Measurements from ENCODE around the gene LTB4R. TPM values are rescaled to one million over a fixed set of nuclear protein-coding genes. Genes with fewer than 3 reads are reported as not detected.

Gene LTB4R
- total RNA-seq, 1 donor from 2014 or later: 8.4 TPM

DNA sequence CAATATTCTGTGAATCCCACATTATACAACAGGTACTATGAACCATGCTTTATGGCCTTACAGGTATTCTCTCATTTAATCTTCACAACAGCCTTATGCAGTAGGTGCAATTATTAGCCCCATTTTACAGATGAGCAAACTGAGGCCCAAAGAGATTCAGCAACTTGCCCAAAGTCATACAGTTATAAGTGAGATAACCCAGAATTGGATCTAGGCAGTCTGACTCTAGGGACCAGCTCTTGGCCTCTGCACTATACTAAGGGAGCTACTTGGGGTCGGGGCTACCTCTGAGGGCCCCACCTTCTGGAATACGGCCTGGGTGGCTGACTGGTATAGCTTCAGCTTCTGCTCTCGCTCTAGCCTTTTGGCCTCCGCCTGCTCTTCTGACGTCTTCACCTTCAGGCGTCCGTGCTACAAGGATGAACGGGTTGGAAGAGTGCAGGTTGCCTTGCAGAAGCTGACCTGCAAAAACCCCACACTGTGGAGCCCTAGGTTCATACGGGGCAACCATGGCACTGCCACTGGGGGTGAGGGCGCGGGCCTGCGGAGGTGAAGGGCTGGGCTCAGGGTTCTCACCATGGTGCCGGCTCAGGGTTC is 40.7 kb upstream of the LTB4R start:
- Mint-ChIP-seq H3K4me1 (ENCODE audit: low read depth) (peaks cover 12% of the 10 kb centered on the region), H3K36me3 (ENCODE audit: insufficient read depth) (peaks cover 5% of the 10 kb centered on the region), H3K27ac (peak overlapping the region; percentile 96), H3K27me3 (no peaks in the 10 kb centered on the region), H3K9me3 (ENCODE audit: low read depth) (no peaks in the 10 kb centered on the region), H3K4me3 (ENCODE audit: low read depth) (peak overlapping the region; percentile 85)
- TF ChIP-seq, protein P1, sequence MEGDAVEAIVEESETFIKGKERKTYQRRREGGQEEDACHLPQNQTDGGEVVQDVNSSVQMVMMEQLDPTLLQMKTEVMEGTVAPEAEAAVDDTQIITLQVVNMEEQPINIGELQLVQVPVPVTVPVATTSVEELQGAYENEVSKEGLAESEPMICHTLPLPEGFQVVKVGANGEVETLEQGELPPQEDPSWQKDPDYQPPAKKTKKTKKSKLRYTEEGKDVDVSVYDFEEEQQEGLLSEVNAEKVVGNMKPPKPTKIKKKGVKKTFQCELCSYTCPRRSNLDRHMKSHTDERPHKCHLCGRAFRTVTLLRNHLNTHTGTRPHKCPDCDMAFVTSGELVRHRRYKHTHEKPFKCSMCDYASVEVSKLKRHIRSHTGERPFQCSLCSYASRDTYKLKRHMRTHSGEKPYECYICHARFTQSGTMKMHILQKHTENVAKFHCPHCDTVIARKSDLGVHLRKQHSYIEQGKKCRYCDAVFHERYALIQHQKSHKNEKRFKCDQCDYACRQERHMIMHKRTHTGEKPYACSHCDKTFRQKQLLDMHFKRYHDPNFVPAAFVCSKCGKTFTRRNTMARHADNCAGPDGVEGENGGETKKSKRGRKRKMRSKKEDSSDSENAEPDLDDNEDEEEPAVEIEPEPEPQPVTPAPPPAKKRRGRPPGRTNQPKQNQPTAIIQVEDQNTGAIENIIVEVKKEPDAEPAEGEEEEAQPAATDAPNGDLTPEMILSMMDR (IDR thresholded peaks at IDR 0.05; ENCODE audit: unreplicated experiment): no peak
- DNase-seq (ENCODE audit: low spot score, unreplicated experiment): no peak

DNA sequence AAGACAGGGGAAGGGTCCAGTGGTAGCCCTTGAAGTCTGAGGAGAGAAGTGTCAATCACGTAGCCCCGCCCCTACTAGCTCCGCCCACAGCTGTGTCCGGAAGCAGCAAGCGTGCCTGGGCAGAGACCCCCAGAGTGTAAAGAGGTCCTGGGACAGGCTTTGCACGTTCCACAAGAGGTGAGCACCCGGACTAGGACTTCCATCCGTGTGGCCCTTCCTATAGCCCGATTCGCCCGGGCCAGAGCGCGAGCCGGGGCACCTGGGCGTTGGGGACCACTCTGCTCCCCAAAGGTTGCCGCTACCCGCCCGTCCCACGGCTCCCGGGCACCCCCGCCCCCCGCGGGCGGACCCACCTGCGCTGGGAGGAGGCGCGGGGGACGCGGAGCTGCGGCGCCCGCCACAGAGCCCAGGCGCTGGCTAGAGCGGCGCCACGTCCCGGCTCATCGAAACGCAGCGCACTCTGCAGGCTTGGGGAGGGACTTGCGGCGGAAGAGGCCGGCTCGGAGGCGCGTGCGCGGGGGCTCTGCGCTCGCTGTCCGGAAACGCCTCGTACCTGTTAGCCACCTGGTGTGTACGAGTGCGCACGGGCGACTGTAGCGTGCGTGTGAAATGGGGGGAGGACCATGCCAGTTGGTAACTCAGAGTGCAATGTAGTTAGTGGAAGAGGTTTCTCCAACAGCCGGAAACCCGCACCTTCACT is 40.0 kb upstream of the LTB4R start, which contains the start of gene RABGGTA:
Gene RABGGTA, minus strand, starts transcription at position 464 of the 700 bp plus-strand sequence. CDS start 482 bp downstream, outside the sequence.
- DNase-seq (ENCODE audit: low spot score, unreplicated experiment): peak; percentile 85
- H3K36me3 Mint-ChIP-seq (ENCODE audit: insufficient read depth): peaks cover 5% of the 10 kb centered on the region
- H3K4me3 Mint-ChIP-seq (ENCODE audit: low read depth): peak within 1 kb of the TSS; percentile 85
- no peaks in the 10 kb centered on the region for H3K27me3 Mint-ChIP-seq
- peak within 1 kb of the TSS; percentile 96 for H3K27ac Mint-ChIP-seq
- TF ChIP-seq, protein P1 (IDR thresholded peaks at IDR 0.05; ENCODE audit: unreplicated experiment): peak; percentile 73
- H3K4me1 Mint-ChIP-seq (ENCODE audit: low read depth): peaks cover 12% of the 10 kb centered on the region
- no peaks in the 10 kb centered on the region for H3K9me3 Mint-ChIP-seq (ENCODE audit: low read depth)

DNA sequence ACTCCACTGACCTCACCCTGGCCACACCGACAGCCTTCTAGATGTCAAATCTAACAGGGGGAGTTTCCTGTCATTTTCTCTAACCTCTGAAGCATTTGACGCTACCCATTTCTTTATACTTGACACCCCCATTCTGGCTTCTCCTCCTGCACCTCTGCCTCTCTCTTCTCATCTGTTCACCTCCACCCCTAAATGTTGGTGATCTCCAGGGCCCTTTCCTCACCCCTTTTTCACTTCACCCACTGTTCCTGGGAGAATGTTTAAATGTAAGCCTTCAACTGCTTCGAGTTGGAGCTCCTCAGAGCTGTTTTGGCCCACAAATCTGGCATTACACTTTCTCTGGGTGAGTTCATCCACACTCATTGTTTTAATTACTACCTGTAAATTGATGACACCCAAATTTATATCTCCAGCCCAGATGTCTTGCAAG is 39.5 kb upstream of the LTB4R start:
- H3K9me3 Mint-ChIP-seq (ENCODE audit: low read depth): no peaks in the 10 kb centered on the region
- TF ChIP-seq, protein P1 (IDR thresholded peaks at IDR 0.05; ENCODE audit: unreplicated experiment): no peak
- no peak for DNase-seq (ENCODE audit: low spot score, unreplicated experiment)

DNA sequence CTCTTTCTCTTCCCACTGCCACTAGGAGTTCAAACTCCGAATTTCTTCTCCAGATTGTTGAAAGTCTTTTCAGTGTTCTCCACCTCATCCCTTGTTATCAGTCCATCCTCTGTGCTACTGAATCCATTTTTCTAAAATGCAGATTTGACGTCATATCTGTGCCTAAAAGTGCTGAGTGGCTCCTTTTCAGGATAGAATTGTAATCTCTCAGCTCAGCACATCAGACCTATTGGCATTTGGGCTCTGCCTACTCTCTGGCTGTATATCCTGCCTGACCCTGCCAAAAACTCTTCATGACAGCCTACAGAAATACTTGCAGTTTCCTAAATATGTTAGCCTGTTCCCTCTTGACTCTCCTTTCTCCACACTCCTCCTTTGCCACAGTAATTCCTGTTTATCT is 38.8 kb upstream of the LTB4R start:
- peaks cover 12% of the 10 kb centered on the region for H3K4me1 Mint-ChIP-seq (ENCODE audit: low read depth)
- H3K9me3 Mint-ChIP-seq (ENCODE audit: low read depth): no peaks in the 10 kb centered on the region
- TF ChIP-seq, protein P1 (IDR thresholded peaks at IDR 0.05; ENCODE audit: unreplicated experiment): no peak
- H3K4me3 Mint-ChIP-seq (ENCODE audit: low read depth): peak overlapping the region; percentile 78
- H3K27ac Mint-ChIP-seq: no peak overlapping the region
- no peaks in the 10 kb centered on the region for H3K27me3 Mint-ChIP-seq
- DNase-seq (ENCODE audit: low spot score, unreplicated experiment): no peak
- no peaks in the 10 kb centered on the region for H3K36me3 Mint-ChIP-seq (ENCODE audit: insufficient read depth)

More for the DNA sequence above, 39.5 kb upstream of the LTB4R start:
- Mint-ChIP-seq H3K4me3 (ENCODE audit: low read depth) (peak overlapping the region; percentile 78), H3K36me3 (ENCODE audit: insufficient read depth) (peaks cover 5% of the 10 kb centered on the region), H3K27ac (peak overlapping the region; percentile 54), H3K4me1 (ENCODE audit: low read depth) (peaks cover 12% of the 10 kb centered on the region), H3K27me3 (no peaks in the 10 kb centered on the region)

DNA sequence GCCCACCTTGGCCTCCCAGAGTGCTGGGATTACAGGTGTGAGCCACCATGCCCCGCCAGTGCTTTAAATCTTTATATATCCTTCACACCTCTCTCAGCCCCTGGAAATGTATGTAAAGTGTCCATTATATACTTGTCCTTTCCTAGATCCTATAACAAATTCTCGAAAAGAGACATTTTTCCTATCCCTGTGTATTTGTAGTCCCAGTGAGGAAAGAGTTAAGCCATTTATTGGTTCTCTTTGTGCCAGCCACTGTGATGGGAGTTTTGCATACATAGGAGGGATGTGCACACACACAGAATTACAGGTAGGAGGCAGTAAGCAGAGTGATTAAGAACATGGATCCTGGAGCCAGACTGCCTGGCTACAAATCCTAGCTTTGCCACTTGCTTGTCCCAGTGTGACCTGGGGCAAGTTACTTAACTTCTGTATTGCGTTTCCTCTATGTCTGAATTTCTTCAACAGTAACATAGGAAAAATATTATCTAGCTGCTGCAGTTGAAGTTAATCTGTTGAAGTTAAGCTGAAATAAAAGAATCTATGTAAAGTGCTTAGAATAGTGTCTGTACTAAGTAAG is 37.8 kb upstream of the LTB4R start:
- no peak for DNase-seq (ENCODE audit: low spot score, unreplicated experiment)
- Mint-ChIP-seq H3K27ac (no peak overlapping the region), H3K36me3 (ENCODE audit: insufficient read depth) (no peaks in the 10 kb centered on the region), H3K9me3 (ENCODE audit: low read depth) (no peaks in the 10 kb centered on the region), H3K4me3 (ENCODE audit: low read depth) (peak overlapping the region; percentile 52), H3K4me1 (ENCODE audit: low read depth) (peaks cover 12% of the 10 kb centered on the region), H3K27me3 (no peaks in the 10 kb centered on the region)
- TF ChIP-seq, protein P1 (IDR thresholded peaks at IDR 0.05; ENCODE audit: unreplicated experiment): peak; percentile 23
